DMS53 (cell line): ENCODE data around the gene GDPGP1.
"Not testable (repeated sequence)": the region's sequence is repeated elsewhere in the genome, so short reads cannot be mapped to it uniquely, and the experiment has no call there.

ENCODE experiments used
- DNase-seq: peaks from one replicate; lab custom pipeline; 2025; lab: John Stamatoyannopoulos, UW

GDPGP1 gene

DNA sequence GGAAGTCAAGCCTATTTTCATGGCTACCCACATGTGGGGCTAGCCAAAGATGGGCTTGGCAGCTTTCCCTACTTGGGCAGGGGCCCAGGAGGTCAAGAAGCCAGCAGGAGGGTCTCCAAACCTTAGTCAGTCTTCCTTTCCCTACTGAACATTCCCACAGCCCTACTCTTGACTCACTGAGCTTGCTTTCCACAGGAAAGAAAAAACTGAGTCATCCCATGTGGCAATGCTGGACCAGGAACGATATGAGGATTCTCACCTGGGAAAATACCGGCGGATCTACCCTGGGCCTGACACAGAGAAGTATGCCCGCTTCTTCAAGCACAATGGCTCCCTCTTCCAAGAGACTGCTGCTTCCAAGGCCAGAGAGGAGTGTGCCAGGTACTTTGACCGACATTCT, 27.8 kb downstream of the GDPGP1 start:
- no peak for DNase-seq

- no peak for DNase-seq
These were observed 28.4 kb downstream of the GDPGP1 start for GRCh38 chr15:90262426-90262825.

DNA sequence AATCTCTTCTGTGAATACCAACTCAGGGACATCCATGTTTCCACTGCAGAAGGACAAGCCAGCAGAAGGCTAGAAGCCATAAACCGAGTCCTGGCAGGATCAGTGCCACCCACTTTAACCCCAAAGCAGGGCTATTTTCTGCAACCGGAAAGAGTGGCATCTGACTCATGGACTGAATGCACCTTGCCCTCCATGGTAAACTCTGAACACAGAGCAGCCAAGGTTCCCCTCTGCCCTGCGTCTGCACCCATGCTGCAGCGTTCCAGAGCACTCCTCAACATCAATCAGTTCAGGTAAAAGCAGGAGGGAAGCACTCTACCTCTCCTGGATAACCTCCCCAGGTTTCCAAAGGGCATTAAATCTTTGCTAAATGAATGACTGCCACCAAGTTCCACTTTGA, 30.7 kb downstream of the GDPGP1 start:
- peak; percentile 48 for DNase-seq

GRCh38 chr15:90265271-90266060, 31.5 kb downstream of the GDPGP1 start, which contains the start of gene NGRN:
Gene NGRN, plus strand, starts transcription at chr15:90265672. Its CDS starts 41 bp downstream, at chr15:90265713.
- peak; percentile 91 for DNase-seq

GRCh38 chr15:90266061-90266431, 32.0 kb downstream of the GDPGP1 start:
- DNase-seq = peak; percentile 68

- DNase-seq = peak; percentile 42
These were observed 32.5 kb downstream of the GDPGP1 start for GRCh38 chr15:90266485-90266884.

DNA sequence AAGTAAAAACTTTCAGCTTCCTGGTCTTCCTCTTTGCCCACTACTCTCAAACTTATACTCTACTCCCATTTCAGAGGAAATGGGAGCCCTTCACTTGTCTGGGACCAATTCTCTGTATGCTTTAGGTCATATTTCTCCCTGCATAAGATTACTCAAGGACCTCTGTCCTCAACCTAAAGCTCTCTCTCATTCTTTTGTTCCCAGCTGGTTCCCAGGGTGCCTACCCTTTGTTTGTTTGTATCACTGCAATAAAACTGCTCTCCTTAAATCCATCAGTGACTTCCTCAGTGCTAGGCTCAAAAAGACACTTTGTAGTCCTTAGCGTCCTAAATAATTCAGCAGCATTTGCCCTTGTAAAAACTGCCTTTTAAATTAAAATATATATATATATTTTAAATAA, 34.4 kb downstream of the GDPGP1 start:
- DNase-seq = peak; percentile 9

- no peak for DNase-seq
These were observed 36.6 kb downstream of the GDPGP1 start for GRCh38 chr15:90270502-90271150.

GRCh38 chr15:90271459-90272166, 37.6 kb downstream of the GDPGP1 start:
- no peak for DNase-seq

GRCh38 chr15:90278467-90278866, 44.5 kb downstream of the GDPGP1 start:
- not testable (repeated sequence) for DNase-seq

DNA sequence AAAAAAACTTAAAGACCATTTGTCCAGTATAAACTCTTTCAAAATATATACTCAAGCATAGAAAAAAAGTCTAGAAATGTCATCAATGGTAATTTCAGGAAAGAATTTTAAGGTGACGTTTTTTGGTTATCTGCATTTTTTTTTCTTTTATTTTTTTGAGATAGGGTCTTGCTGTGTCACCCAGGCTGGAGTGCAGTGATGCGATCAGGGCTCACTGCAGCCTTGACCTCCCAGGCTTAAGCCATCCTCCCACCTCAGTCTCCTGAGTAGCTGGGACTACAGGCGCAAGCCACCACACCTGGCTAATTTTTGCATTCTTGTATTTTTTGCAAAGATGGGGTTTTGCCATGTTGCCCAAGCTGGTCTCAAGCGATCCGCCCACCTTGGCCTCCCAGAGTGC, 46.7 kb downstream of the GDPGP1 start:
- not testable (repeated sequence) for DNase-seq

DNA sequence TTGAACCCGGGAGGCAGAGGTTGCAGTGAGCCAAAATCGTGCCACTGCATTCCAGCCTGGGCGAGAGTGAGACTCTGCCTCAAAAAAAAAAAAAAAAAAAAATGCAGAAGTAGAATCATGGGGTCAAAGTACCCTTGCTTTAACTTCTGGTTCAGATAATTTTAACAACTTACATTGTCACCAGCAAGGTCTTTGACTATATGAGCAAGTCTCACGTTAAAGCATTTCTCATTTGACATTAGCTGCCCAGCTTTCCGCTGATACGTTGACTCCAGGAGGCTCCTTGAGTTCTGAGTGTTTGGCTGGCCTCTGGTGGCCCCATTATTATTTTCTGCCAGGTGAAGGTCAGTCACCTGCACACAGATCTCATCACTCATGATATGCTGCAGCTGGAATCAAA, 47.6 kb downstream of the GDPGP1 start:
- peak; percentile 17 for DNase-seq

DNA sequence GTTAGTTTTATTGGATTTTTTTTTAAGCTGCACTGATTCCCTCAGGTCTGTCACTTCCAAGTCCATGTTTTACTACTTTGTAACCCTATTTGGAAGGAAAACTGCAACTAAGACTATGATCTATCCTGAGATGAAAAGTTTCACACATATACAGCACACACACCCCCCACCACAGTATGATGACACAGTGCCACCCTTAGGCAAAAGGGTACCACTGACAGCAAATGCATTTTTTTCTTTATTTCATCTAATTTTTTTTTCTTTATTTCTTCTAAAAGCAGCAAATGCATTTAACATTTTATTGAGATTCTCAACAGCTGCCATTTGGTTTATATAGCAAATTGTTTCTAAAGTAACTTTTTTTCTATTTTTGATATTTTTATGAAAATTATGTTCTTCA, 52.7 kb downstream of the GDPGP1 start:
- DNase-seq = peak; percentile 54

GRCh38 chr15:90287101-90287500, 53.1 kb downstream of the GDPGP1 start:
- no peak for DNase-seq

DNA sequence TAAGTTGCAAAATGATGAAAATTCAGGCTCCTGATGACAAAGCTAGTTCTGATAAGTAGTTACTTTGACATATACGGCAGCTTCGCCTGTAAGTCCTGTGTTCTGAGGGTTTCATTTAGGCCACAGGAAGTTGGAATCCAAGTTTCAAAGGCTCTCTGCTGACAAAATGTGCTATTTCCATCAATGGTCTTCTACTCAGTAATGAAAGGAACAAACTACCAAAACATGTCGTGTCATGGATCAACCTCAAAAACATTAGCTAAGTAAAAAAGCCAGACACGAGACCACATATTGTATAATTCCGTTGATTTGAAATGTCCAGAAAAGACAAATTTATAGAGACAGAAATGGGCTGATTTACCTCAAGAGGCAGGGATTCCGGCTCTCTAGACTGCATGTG, 53.9 kb downstream of the GDPGP1 start:
- DNase-seq = no peak

- peak; percentile 52 for DNase-seq
These were observed 57.8 kb downstream of the GDPGP1 start for GRCh38 chr15:90291679-90292356.

DNA sequence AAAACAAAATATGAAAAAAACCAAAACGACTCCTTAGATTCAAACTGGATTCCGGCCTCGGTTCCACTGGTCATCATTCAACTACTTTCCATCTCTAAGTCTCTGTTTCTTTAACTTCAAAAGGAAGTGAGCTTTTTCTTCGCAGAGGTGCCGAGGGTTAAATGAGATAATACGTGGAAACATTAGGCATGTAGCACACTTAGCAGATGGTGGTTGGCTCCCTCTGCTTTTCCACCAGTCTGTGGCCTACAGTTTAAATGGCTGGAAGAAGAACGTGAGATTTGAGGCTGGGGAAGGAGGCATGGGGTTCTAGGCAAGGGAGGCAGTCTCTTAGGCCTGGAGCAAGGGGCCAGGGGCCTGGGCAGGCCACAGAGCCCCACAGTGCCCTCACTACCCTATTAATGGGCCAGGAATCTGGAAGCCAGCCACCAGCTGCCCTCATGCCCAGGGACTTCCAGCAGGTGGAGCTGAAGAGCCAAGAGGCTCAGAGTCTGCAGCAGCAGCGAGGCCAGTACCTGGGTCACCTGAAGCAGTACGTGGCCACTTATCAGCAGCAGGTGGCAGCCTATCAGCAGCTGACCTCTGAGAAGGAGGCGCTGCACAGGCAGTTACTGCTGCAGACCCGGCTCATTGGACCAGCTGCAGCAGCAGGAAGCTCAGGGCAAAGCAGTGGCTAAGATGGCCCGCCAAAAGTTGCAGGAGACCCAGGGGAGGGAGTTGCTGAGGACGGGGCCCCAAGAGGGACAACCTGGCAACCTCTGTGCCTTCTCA, 59.2 kb downstream of the GDPGP1 start:
- peak; percentile 96 for DNase-seq

DNA sequence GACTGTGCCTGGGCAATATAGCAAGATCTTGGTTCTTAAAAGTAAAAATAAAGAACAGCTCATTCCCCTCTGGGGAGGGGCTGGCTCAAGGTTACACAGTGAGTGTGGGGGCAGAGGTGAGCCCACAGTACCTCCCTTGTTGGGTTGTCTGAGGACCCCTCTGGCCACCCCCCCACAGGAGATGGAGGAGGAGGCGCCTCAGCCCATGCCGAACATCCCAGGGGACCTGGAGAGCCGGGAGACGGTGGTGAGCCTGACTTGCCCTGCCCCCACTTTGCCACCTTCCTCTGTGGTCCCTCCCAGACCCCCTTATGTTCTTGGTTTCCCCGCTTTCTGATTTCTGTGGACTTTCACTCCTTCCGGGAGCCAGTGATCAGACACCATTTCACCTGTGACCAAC, 60.1 kb downstream of the GDPGP1 start:
- no peak for DNase-seq

GRCh38 chr15:90294601-90295269, 60.7 kb downstream of the GDPGP1 start:
- peak; percentile 13 for DNase-seq

- DNase-seq = no peak
These were observed 61.2 kb downstream of the GDPGP1 start for GRCh38 chr15:90295270-90295648.
